Measurements from ENCODE around the gene RPL37. TPM values are rescaled to one million over a fixed set of nuclear protein-coding genes. Genes with fewer than 3 reads are reported as not detected.
A peak's percentile ranks its signal among the peaks of the same experiment; 100 is the strongest.

Gene RPL37
- total RNA-seq, 3 donors from 2014 or later (not counting 1 experiment from before 2014, with no cell fraction given), result 961 to 1,288 (median 1,179) TPM

GRCh38 chr5:40833712-40834229 lies 1.3 kb downstream of the RPL37 start:
- peak overlapping the region; percentile 86 for H3K4me3 ChIP-seq (ENCODE audit: low read length)
- H3K9me3 Mint-ChIP-seq, result no peaks in the 10 kb centered on the region
- no peaks in the 10 kb centered on the region for H3K27me3 ChIP-seq (ENCODE audit: control insufficient read depth, insufficient read depth, low read length)
- intact Hi-C loops (cut with micrococcal nuclease), result loop anchor here (1.0 to 10.0 kb wide), 2 partner anchors 35 to 149 kb away; partner anchors contain the start of gene PRKAA1
- TF ChIP-seq CTCF (IDR thresholded peaks at IDR 0.05), result no peak
- H3K27me3 Mint-ChIP-seq (ENCODE audit: low read depth in 2 of 2), result no peaks in the 10 kb centered on the region
- H3K9me3 ChIP-seq (ENCODE audit: control insufficient read depth, insufficient read depth, low read length), result peaks cover 5% of the 10 kb centered on the region
- H3K36me3 Mint-ChIP-seq, result peaks cover 31% of the 10 kb centered on the region
- H3K27ac ChIP-seq (ENCODE audit: low read length), result peak overlapping the region; percentile 96
- H3K36me3 ChIP-seq (ENCODE audit: control insufficient read depth, insufficient read depth, low read length), result peaks cover 54% of the 10 kb centered on the region
- ATAC-seq, result no peak
- H3K4me3 Mint-ChIP-seq, result peak overlapping the region; percentile 97
- no peak for DNase-seq
- peaks cover 17% of the 10 kb centered on the region for H3K4me1 ChIP-seq (ENCODE audit: control insufficient read depth, insufficient read depth, low read length)
- peaks cover 57 to 63% of the 10 kb centered on the region in 2 donors for H3K4me1 Mint-ChIP-seq
- 57% methylated on average over 13 of the region's 13 CpGs for WGBS (ENCODE audit: insufficient coverage)
- H3K27ac Mint-ChIP-seq, result peak overlapping the region; percentile 96 to 99

GRCh38 chr5:40832345-40832744 lies 2.7 kb downstream of the RPL37 start:
- peaks cover 17% of the 10 kb centered on the region for H3K4me1 ChIP-seq (ENCODE audit: control insufficient read depth, insufficient read depth, low read length)
- H3K27ac ChIP-seq (ENCODE audit: low read length), result no peak overlapping the region
- Mint-ChIP-seq H3K4me1 (peaks cover 64 to 76% of the 10 kb centered on the region in 2 donors), H3K27ac (peak overlapping the region; percentile 96 to 99), H3K4me3 (peak overlapping the region; percentile 66), H3K9me3 (no peaks in the 10 kb centered on the region), H3K27me3 (ENCODE audit: low read depth in 2 of 2) (no peaks in the 10 kb centered on the region), H3K36me3 (peaks cover 43% of the 10 kb centered on the region)
- intact Hi-C loops (cut with micrococcal nuclease), result loop anchor here (10.0 kb wide), 1 partner anchor 148 kb away; no protein-coding TSS in a partner anchor
- H3K9me3 ChIP-seq (ENCODE audit: control insufficient read depth, insufficient read depth, low read length), result peaks cover 5% of the 10 kb centered on the region
- no peaks in the 10 kb centered on the region for H3K27me3 ChIP-seq (ENCODE audit: control insufficient read depth, insufficient read depth, low read length)
- H3K36me3 ChIP-seq (ENCODE audit: control insufficient read depth, insufficient read depth, low read length), result peaks cover 68% of the 10 kb centered on the region
- no peak for TF ChIP-seq CTCF (IDR thresholded peaks at IDR 0.05)
- DNase-seq, result no peak
- H3K4me3 ChIP-seq (ENCODE audit: low read length), result no peak overlapping the region
- no peak for ATAC-seq
- 82% methylated on average over 4 of the region's 4 CpGs for WGBS (ENCODE audit: insufficient coverage)

- no peak for TF ChIP-seq CTCF (IDR thresholded peaks at IDR 0.05)
- Mint-ChIP-seq H3K36me3 (peaks cover 43% of the 10 kb centered on the region), H3K9me3 (no peaks in the 10 kb centered on the region), H3K27ac (peak overlapping the region; percentile 96 to 99), H3K27me3 (ENCODE audit: low read depth in 2 of 2) (no peaks in the 10 kb centered on the region), H3K4me1 (peaks cover 62 to 72% of the 10 kb centered on the region in 2 donors), H3K4me3 (no peak overlapping the region)
- Histone ChIP-seq H3K4me1 (ENCODE audit: control insufficient read depth, insufficient read depth, low read length) (peaks cover 17% of the 10 kb centered on the region), H3K9me3 (ENCODE audit: control insufficient read depth, insufficient read depth, low read length) (peaks cover 5% of the 10 kb centered on the region), H3K36me3 (ENCODE audit: control insufficient read depth, insufficient read depth, low read length) (peaks cover 76% of the 10 kb centered on the region), H3K4me3 (ENCODE audit: low read length) (no peak overlapping the region), H3K27me3 (ENCODE audit: control insufficient read depth, insufficient read depth, low read length) (no peaks in the 10 kb centered on the region), H3K27ac (ENCODE audit: low read length) (no peak overlapping the region)
- WGBS (ENCODE audit: insufficient coverage), result 59% methylated on average over 4 of the region's 4 CpGs
- ATAC-seq, result no peak
- intact Hi-C loops (cut with micrococcal nuclease), result loop anchor here (10.0 kb wide), 1 partner anchor 147 kb away; no protein-coding TSS in a partner anchor
- no peak for DNase-seq
Measured at GRCh38 chr5:40831346-40832210, 3.4 kb downstream of the RPL37 start.
